ENCODE measurements around the gene SDC1.
"Not testable (repeated sequence)": the region's sequence is repeated elsewhere in the genome, so short reads cannot be mapped to it uniquely, and the experiment has no call there.

SDC1 gene

GRCh38 chr2:20224716-20225293, at the start of gene SDC1:
TSS of gene SDC1 (minus strand) at chr2:20225130. CDS start at chr2:20224867, 263 bp downstream.
- no peak for DNase-seq

- DNase-seq = no peak
These were observed 48.1 kb upstream of the SDC1 start for GRCh38 chr2:20273042-20273441.

GRCh38 chr2:20268317-20268716, 43.4 kb upstream of the SDC1 start:
- not testable (repeated sequence) for DNase-seq

- no peak for DNase-seq
These were observed 42.6 kb upstream of the SDC1 start for GRCh38 chr2:20267529-20267928.

GRCh38 chr2:20264629-20265028, 39.7 kb upstream of the SDC1 start:
- no peak for DNase-seq

- no peak for DNase-seq
These were observed 32.5 kb upstream of the SDC1 start for GRCh38 chr2:20257411-20257810.

- no peak for DNase-seq
These were observed 29.8 kb upstream of the SDC1 start for GRCh38 chr2:20254731-20255130.

GRCh38 chr2:20250436-20250835, 25.5 kb upstream of the SDC1 start:
- no peak for DNase-seq

- DNase-seq = no peak
These were observed 24.2 kb upstream of the SDC1 start for GRCh38 chr2:20249170-20249569.

- no peak for DNase-seq
These were observed 22.2 kb upstream of the SDC1 start for GRCh38 chr2:20247084-20247483.

- not testable (repeated sequence) for DNase-seq
These were observed 18.7 kb upstream of the SDC1 start for GRCh38 chr2:20243637-20244036.

- no peak for DNase-seq
These were observed 17.9 kb upstream of the SDC1 start for GRCh38 chr2:20242727-20243377.

GRCh38 chr2:20241973-20242726, 17.2 kb upstream of the SDC1 start:
- DNase-seq = peak; percentile 58

- not testable (repeated sequence) for DNase-seq
These were observed 15.4 kb upstream of the SDC1 start for GRCh38 chr2:20240291-20240690.

GRCh38 chr2:20236496-20236895, 11.6 kb upstream of the SDC1 start:
- no peak for DNase-seq

GRCh38 chr2:20235655-20236305, 10.8 kb upstream of the SDC1 start:
- no peak for DNase-seq

- not testable (repeated sequence) for DNase-seq
These were observed 9.7 kb upstream of the SDC1 start for GRCh38 chr2:20234597-20234996.

- DNase-seq = no peak
These were observed 7.9 kb upstream of the SDC1 start for GRCh38 chr2:20232837-20233207.

GRCh38 chr2:20231598-20232026, 6.7 kb upstream of the SDC1 start:
- no peak for DNase-seq

- no peak for DNase-seq
These were observed 6.2 kb upstream of the SDC1 start for GRCh38 chr2:20231159-20231558.

GRCh38 chr2:20230114-20230425, 5.1 kb upstream of the SDC1 start:
- DNase-seq = no peak

- no peak for DNase-seq
These were observed 4.6 kb upstream of the SDC1 start for GRCh38 chr2:20229322-20230113.

- no peak for DNase-seq
These were observed 3.1 kb upstream of the SDC1 start for GRCh38 chr2:20227894-20228505.
